ENCODE measurements around the gene CUL9.

The CUL9 gene

DNA sequence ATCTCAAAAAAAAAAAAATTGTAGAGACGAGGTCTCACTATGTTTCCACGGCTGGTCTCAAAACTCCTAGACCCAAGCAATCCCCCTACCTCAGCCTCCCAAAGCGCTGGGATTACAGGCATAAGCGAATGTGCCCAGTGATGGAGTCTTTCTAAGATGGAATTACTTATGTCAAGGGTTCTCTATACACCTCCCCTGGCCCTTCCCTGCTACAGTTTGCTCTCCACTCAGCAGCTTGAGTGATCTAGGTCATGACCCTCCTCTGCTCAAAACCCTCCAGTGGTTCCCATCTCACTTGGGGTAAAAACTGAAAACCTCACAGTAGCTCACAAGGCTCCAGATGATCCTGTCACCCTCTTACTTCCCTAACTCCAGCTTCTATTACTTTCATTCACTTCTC, 49.1 kb downstream of the CUL9 start:
- DNase-seq, result no peak

DNA sequence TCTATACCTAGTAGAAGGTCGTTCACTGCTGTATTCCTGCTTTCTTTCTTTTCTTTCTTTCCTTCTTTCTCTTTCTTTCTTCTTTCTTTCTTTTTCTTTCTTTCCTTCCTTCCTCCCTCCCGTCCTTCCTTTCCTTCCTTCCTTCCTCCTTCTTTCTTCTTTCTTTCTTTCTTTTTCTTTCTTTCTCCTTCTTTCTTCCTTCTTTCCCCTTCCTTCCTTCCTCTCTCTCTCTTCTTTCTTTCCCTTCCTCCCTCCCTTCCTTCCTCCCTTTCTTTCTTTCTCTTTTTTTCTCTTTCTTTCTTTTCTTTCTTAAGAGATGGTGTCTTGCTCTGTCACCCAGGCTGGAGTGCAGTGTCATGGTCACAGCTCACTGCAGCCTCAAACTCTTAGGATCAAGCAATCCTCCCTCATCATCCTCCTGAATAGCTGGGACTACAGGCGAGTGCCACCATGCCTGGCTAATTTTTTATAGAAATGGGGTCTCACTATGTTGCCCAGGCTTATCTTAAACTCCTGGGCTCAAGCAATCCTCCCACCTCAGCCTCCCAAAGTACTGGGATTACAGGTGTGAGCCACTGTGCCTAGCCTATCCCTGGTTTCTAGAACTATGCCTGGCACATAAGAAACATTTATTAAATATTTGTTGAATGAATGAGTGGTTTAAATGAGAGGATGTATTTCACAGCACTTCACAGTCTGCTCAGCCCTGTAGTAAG, 49.9 kb downstream of the CUL9 start:
- DNase-seq, result no peak

- no peak for DNase-seq
Observed at GRCh38 chr6:43235841-43236240, 53.8 kb downstream of the CUL9 start.

GRCh38 chr6:43239054-43239453, 57.1 kb downstream of the CUL9 start:
- DNase-seq, result no peak

- no peak for DNase-seq
Observed at GRCh38 chr6:43240950-43241349, 59.0 kb downstream of the CUL9 start.

DNA sequence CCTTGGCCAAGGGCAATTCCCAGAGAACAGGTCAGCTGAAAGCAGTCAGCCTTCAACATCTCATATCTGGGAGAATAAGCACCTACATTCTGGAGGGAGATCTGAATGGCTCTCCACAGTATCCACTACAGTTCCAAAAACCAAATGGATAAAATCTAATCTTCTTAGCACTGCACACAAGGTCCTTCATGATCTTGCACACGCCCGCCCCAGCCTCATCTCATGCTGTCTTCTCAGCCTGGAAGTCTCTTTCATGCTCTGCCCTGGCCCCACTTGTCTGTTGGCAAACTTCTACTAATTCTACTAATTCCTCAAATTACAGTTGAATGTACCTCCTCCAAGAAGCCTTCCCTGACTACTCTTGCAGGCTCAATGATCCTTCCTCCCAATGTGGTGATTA, 59.5 kb downstream of the CUL9 start:
- no peak for DNase-seq

DNA sequence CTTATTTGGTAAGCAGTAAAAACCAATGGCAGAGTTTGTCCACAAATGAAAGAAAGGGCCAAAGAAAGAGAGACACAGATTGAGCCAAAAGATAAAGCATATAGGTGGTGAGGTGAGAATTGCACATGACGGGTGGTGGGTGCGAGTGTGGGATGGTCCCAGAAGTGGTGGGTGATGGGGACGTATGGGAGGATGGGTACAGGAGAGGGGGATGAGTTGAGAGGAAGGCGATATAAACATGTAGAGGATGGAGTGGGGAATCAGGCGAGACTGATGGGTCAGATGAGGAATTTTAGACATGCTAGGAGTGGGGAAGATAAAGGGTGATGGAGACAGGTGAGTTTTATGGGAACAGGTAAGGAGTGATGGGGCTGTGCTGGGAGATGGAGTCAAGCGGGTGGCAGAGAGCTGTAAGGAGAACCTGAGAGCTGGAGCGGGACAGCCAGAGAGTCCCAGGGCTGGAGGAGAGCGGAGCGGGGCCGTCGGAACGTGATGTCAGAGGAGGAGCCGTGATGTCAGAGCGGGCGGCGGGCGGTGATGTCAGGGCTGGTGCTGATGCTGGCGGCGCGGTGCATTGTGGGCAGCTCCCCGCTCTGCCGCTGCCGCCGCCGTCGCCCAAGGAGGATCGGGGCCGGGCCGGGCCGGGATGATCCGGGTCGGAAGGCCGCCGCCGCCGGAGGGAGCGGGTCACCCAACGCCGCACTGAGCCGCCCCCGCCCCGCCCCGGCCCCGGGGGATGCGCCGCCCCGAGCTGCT, 61.1 kb downstream of the CUL9 start, which contains the start of gene TTBK1:
TTBK1 (plus strand) TSS at position 574 of the 756 bp plus-strand sequence. CDS start 3,180 bp downstream, outside the sequence.
- peak; percentile 64 for DNase-seq

- DNase-seq, result no peak
Observed at GRCh38 chr6:43243664-43244321, 61.8 kb downstream of the CUL9 start.

- DNase-seq, result peak; percentile 91
Observed at GRCh38 chr6:43246301-43247113, 64.5 kb downstream of the CUL9 start.

- peak; percentile 91 for DNase-seq
Observed at GRCh38 chr6:43247114-43247999, 65.4 kb downstream of the CUL9 start.

- DNase-seq, result no peak
Observed at GRCh38 chr6:43248101-43248500, 66.1 kb downstream of the CUL9 start.

GRCh38 chr6:43248791-43249190, 66.8 kb downstream of the CUL9 start:
- no peak for DNase-seq

DNA sequence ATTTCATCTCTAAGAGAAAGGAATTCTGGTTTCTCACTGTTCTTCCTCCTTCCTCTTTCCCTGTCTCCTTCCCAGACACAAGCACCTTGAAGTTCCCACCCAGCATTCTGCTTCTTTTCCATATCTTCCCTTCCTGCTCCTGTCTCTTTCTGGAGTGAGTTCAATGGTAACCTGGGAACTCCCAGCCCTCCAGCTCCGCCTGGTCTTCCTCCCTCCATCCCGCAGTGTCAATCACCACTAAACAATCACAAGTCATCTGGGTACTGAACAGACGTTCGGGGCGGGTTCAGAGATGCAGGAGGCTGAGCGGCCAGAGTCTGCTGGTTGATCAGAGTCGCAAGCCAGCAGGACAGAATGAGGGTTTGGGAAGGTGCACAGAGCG, 69.0 kb downstream of the CUL9 start:
- DNase-seq, result peak; percentile 58

DNA sequence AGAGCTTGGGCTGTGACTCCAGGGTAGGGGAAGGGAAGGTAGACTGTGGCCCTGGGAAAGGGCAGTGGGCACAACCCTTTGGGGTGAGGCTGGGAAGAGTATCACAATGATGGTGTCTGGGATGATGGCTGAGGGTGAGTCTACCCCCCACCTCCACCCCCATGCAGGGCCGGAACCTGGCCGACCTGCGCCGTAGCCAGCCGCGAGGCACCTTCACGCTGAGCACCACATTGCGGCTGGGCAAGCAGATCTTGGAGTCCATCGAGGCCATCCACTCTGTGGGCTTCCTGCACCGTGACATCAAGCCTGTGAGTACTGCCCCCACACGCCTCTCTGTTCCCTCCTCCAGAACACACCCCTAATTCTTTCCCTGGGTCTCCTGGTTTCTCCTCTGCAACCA, 71.4 kb downstream of the CUL9 start:
- no peak for DNase-seq

GRCh38 chr6:43254138-43254817, 72.3 kb downstream of the CUL9 start:
- no peak for DNase-seq

- no peak for DNase-seq
Observed at GRCh38 chr6:43254846-43255245, 72.8 kb downstream of the CUL9 start.

DNA sequence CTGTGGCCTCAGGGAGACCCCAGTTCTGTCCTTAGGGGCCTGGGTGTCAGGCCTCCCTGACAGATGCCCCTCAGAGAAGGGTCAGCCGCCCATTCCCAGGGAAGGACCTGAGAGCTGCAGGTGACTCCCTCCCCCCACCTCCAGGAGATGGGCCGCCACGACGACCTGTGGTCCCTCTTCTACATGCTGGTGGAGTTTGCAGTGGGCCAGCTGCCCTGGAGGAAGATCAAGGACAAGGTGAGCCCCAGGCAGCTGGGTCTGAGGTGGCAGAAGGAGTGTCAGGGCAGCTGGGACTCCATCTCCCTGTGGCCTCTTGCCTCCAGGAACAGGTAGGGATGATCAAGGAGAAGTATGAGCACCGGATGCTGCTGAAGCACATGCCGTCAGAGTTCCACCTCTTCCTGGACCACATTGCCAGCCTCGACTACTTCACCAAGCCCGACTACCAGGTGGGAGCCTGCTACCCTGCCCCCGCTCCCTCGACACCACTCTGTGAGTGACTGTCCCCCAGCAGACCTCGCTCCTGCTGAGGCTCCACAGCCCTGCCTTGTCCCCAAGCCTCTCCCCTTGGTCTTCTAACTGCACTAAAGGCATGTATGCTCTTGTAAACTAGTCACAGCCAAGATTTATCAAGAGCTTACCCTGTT, 73.5 kb downstream of the CUL9 start:
- no peak for DNase-seq

- DNase-seq, result no peak
Observed at GRCh38 chr6:43256670-43257366, 74.8 kb downstream of the CUL9 start.

- DNase-seq, result no peak
Observed at GRCh38 chr6:43257367-43258145, 75.6 kb downstream of the CUL9 start.
